ENCODE results near the gene BDKRB2.

The BDKRB2 gene

GRCh38 chr14:96170961-96171592 lies 33.6 kb upstream of the BDKRB2 start:
- TF ChIP-seq TOX (CRISPR knock-in tag; IDR thresholded peaks at IDR 0.05; ENCODE audit: borderline replicate concordance) = no peak
- TF ChIP-seq SNAI2 (CRISPR knock-in tag; IDR thresholded peaks at IDR 0.05) = no peak
- no peak for TF ChIP-seq ZNF70 (CRISPR knock-in tag; IDR thresholded peaks at IDR 0.05)
- TF ChIP-seq ZC3H10 (CRISPR knock-in tag; IDR thresholded peaks at IDR 0.05) = no peak
- TF ChIP-seq ZFP30 (CRISPR knock-in tag; IDR thresholded peaks at IDR 0.05) = no peak
- no peak for TF ChIP-seq PATZ1 (CRISPR knock-in tag; IDR thresholded peaks at IDR 0.05; ENCODE audit: borderline replicate concordance)
- no peak for TF ChIP-seq CSDC2 (CRISPR knock-in tag; IDR thresholded peaks at IDR 0.05)
- TF ChIP-seq BACH2 (CRISPR knock-in tag; IDR thresholded peaks at IDR 0.05; ENCODE audit: borderline replicate concordance) = no peak
- no peak for TF ChIP-seq ESRRG (CRISPR knock-in tag; IDR thresholded peaks at IDR 0.05)
- TF ChIP-seq RARB (CRISPR knock-in tag; IDR thresholded peaks at IDR 0.05) = no peak
- no peak for ATAC-seq

- TF ChIP-seq ARNTL (CRISPR knock-in tag; IDR thresholded peaks at IDR 0.05; ENCODE audit: borderline replicate concordance, low read depth) (no peak), TOX (CRISPR knock-in tag; IDR thresholded peaks at IDR 0.05; ENCODE audit: borderline replicate concordance) (no peak), ZFP30 (CRISPR knock-in tag; IDR thresholded peaks at IDR 0.05) (no peak), TSHZ2 (CRISPR knock-in tag; IDR thresholded peaks at IDR 0.05) (no peak), PPARA (CRISPR knock-in tag; IDR thresholded peaks at IDR 0.05; ENCODE audit: borderline replicate concordance) (no peak)
- ATAC-seq = no peak
Observed at GRCh38 chr14:96173636-96174475, 30.8 kb upstream of the BDKRB2 start.

GRCh38 chr14:96176275-96176674 lies 28.4 kb upstream of the BDKRB2 start:
- no peak for TF ChIP-seq ZNF565 (CRISPR knock-in tag; conservative IDR thresholded peaks at IDR 0.05; ENCODE audit: low read depth)
- no peak for ATAC-seq

GRCh38 chr14:96176811-96177211 lies 27.8 kb upstream of the BDKRB2 start:
- TF ChIP-seq BACH2 (CRISPR knock-in tag; IDR thresholded peaks at IDR 0.05; ENCODE audit: borderline replicate concordance) (no peak), ZFP30 (CRISPR knock-in tag; IDR thresholded peaks at IDR 0.05) (no peak), ZC3H10 (CRISPR knock-in tag; IDR thresholded peaks at IDR 0.05) (no peak), CREB5 (CRISPR knock-in tag; IDR thresholded peaks at IDR 0.05; ENCODE audit: low read depth) (no peak), TSHZ2 (CRISPR knock-in tag; IDR thresholded peaks at IDR 0.05) (no peak)
- no peak for ATAC-seq

All from SK-N-SH treated with all-trans-retinoic acid at 6 μM for 48 hours (cell line).